Stimulated activated CD8-positive, alpha-beta memory T cell treated with anti-CD3 and anti-CD28 coated beads, Interleukin-7, amount 100 ng/mL, for 4 hours (primary cell): ENCODE measurements around the gene PAEP.

Experiments
- DNase-seq, 2 donors: peaks; one replicate each; pipeline ENCODE4 v3.0.0-alpha.2; 2020; ENCODE audit warnings: low read depth in 2 of 2

PAEP gene

DNA sequence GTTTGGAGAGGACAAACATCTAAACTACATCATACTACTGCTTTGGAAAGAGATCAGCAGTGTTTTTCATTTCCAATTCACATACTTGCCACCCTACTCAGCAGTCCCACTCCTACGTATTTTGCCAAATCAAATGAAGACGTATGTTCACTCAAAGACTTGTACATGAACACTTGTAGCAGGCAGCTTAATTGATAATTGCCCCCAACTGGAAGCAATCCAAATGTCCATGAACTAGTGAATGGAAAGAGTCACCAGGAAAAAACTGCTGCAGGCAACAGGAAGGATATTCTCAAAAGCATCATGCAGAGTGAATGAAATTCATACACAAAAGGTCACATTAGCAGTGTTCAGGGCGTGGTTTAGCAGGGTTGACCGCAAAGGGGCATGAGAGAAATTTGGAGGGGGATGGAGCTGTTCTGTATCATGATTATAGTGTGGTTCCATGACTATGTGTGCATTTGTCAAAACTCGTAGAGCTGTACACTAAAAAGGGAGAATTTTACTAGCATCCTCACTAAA is 38.8 kb downstream of the PAEP start:
- DNase-seq, result no peak

DNA sequence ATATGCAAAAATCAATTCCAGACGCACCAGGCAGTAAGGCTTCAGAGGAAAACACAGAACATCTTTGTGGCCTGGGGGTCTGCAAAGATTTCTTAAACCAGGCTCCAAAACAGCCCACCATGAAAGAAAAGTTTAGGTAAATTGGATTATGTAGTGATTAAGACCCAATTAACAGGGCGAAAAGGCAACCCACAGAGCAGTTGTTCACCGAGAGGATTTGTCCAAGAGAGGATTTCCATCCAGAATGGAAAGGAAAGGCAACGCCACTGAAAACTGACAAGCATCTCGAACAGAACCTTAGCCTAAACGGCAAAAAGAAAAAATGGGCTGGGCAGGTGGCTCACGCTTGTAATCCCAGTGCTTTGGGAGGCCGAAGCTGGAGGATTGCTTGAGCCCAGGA is 40.4 kb downstream of the PAEP start:
- no peak for DNase-seq

DNA sequence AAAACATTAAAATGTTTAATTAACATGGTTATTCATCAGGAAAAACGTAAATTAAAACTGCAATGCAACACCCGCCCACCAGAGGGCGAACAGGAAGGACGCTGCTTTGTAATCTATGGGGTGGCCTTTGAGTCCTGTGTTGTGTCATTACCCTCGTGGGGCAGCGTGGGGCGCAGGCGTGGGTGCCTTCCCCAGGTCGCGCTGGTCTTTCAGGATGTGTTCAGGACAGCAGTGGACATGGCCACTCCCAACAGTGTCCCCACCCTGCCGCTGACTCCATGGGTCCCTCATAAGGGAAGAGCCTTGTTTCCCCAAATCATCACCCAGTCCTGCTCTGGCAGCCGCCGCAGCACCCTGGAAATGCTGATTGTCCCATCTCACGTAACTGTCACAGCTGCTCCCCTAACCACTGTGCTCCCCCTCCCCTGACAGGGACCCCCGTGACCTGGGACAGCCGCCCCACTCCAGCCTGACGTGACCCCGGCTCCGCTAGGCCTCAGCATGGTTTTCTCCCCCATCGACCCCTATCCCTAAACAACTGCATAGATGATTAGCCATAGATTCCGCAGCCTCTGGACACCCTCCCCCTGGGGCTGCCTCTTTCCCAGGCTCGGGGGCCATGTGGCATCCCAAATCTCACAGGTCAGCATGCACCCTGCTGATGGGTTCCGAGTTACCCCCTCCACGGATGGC is 41.4 kb downstream of the PAEP start:
- peak; percentile 13 to 24 for DNase-seq

DNA sequence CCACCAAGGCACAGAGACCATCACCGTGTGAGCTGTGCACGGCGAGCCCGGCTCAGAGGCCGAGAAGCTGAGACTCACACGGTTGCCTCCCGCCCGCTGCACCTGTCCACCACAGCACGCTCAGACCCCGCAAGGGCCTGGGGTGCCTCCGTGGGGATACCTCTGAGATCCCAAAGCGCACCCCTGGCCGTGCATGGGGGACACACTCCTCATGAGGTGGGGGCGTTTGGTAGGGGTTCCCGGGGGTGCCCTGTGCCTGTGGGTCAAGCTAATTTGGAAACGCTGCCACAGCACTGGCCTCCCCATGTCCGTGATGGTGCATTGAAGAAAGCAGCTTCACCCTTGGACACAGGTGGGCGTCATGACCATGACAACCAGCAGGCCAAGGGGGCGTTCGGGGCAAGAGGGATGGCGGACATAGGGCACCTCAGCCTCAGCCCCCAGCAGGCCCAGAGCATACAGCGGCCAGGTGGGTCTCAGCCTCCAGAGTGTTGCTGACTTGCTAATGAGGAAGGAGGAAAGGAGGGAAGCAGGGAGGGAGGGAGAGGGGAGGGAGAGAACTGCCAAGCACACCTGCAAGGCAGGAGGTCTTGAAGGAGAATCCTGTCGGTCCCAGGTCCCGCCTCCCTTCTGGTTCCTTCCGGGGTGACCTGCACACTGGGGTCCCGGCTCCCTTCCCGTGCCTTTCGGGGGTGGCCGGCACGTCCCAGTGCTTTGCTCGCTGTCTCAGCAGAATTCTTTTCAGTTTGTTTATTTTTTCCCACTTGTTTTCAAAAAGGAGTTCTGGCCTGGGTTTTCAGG is 43.1 kb downstream of the PAEP start:
- DNase-seq, result no peak

DNA sequence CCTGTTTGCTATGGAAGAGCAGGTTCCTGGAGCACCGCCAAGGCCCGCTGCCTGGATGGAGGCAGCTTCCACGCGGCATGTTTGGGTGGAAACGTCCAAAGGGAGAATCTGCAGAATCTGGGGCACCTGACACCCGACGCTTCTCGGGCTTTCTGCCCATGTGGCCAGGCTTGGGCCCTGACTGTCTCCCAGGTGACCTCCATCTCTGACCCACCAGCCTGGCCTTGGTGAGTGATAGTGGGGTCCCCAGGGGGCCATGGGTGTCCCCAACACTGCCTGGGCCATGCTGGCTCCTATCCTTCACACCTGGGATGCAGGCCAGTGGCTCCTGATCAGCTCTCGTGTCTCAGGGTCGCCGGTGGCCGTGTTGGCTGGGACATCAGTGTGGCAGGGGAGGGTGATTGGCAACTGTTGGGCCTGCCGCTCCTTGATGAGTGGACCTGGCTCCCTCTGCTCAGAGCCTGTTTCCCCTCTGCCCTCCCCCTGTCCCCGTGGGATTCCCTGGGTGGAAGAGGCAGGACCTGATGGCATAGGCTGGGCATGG is 43.8 kb downstream of the PAEP start:
- no peak for DNase-seq

DNA sequence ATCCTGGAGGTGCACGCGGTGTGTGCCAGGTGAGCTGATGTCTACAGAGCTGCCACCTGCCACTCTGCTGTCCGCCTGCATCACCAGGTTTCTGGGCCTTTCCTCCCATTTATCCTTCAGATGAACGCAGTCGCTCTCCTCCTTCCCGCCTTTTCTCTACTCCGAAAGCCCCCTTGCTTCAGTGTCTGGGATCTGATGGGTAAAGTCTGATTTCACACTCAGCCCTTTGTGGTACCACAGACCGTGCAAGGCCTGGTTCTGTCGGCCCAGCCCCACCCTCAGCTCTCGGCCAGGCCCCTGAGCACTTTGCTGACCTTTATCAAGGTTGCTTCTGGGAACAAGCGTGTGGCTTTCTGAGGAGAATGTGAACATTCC is 45.3 kb downstream of the PAEP start:
- no peak for DNase-seq

DNA sequence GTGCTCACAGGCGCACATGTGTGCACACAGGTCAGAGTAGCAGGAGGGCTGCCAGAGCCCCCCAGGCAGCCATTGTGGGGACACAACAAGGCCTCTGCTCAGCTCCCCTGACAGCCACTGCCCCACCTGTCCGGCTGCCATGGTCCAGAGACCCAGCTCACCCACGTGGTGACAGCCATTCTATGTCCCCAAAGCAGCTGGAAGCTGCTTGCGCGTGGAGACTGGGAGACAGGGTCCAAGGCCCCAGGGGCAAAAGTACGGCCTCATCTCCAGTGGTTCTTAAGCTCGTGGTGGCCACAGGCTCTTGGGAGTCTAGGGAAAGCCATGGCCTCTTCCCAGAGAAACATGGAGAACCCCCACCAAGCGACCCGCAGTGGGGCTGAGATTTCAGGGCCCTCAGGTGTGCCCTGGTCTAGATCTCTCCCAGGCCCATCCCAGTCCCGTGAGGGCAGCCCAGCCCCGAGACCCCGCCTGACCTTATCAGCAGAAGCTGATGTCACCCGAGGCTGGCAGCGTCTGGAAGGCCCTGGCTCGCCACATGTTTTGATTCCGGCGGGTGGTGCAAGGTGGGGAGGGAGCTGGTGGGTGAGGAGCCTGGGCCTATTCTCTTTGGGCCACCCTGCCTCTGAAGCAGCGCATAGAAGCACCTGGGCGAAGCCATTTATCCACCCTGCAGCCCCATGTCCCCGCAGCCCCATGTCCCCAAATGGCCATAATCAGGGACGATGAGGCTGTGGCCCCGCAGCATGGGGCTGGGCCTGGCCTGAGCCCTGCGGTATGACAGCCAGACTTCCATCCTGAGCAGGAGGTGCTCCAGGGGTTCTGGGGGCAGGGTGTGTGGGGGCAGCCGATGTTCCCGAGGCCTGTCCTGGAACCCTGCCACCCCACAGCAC is 46.1 kb downstream of the PAEP start:
- no peak for DNase-seq

DNA sequence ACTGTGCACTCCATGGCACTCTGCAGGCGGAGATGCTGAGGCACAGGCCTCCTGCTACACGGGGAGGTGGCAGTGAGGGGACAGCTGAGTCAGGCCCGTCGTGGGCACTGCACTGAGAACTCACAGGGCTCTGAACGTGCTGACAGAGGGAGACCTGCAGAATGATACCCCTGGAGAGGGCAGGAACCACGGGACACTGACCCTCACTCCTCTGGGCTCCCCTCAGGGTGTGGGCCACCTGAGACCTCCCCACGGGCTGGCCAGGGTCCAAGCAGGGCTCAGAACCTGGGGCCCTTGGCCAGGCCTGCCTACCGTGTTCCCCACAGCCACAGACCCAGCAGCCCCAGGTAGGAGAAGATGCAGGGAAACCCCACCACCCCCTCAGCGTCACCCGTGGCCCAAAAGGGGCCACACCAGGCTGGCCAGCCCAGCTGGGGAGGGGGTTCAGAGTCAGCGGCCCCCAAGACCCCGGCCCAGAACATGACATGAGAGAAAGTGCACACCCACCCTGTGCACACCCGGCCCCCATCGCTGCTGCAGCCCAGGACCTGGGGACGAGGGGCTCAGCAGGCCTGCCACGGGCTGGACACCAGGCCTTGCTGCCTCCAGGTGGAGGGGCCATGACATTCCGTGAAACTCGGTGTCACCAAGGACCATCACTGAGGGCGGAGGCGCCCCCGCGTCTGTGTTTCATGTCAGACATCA is 46.9 kb downstream of the PAEP start:
- DNase-seq, result no peak

DNA sequence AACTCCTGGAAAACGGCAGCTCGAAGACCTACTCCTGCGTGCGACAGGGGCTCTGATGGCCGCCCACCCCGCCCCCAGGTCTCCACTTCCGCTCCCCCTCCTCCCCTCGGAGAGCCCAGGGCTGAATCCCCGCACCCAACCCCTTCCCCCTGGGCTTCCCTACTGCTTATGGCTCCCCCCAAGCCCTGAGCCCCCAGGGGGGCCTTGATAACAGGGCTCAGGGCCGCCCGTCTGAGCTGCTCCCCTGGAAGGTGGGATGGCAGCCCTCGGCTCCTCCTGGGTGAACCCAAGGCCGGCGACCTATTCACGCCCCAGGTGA is 47.4 kb downstream of the PAEP start:
- DNase-seq, result no peak

DNA sequence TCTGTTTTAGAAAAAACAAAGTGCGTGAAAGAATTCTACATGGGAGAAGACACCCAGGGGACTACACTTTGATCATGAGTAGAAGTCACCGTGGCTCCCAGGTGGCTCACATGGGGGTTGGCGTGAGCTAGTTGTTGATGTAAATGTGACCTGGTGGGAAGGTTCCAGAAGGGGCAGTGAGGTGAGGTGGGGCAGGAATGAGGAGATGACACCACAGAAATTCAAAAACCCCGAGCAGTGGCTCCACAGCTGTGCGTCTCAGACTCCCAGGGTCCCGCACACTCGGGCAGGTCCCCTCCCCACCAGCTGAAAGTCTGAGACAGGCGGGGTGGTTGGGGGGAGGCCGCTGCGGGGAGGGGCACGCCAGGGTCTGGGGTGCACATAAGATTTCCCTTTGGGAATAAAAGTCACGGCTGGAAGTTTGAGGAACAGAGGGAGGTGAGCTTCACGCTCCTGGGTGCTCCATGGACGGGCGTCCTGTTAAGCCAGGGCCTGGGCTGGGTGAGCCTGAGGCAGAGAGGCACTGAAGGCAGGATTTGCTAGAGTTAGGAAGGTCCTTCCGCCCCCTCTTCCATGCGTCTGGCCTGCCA is 47.9 kb downstream of the PAEP start:
- DNase-seq, result no peak

DNA sequence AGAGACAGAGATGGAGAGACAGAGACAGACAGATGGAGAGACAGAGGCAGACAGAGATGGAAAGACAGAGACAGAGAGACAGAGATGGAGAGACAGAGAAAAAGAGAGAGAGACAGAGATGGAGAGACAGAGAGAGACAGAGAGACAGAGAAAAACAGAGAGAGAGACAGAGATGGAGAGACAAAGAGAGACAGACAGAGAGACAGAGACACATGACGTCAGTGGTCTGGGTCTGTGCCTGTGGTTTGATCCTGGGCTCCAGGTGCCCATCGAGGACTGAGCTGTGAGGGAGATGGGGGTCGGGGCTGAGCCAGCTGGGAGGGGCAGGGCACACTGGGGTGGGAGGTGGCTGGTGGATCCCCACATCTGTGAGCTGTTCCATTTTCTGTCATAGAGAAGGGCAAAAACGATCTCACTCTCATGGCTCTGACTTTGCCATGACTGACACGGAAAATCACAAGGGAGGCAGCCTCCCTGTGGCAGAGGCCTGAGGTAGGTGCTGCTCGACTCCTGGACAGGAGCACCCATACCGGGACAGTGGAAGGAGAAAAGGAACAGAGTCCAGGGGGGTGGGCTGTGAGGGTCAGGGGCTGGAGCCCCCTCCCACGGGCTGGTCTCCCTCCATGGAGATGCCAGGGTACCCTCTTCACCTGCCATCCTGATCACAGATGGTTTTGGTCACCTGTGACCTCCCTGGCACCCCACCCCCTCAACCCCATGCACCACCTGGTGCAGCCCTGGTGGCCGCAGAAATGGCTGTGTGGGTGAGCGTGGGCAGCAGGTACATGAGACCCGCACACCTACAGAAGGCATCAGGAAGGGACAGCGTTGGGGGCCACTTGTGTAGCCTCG is 49.0 kb downstream of the PAEP start:
- no peak for DNase-seq

DNA sequence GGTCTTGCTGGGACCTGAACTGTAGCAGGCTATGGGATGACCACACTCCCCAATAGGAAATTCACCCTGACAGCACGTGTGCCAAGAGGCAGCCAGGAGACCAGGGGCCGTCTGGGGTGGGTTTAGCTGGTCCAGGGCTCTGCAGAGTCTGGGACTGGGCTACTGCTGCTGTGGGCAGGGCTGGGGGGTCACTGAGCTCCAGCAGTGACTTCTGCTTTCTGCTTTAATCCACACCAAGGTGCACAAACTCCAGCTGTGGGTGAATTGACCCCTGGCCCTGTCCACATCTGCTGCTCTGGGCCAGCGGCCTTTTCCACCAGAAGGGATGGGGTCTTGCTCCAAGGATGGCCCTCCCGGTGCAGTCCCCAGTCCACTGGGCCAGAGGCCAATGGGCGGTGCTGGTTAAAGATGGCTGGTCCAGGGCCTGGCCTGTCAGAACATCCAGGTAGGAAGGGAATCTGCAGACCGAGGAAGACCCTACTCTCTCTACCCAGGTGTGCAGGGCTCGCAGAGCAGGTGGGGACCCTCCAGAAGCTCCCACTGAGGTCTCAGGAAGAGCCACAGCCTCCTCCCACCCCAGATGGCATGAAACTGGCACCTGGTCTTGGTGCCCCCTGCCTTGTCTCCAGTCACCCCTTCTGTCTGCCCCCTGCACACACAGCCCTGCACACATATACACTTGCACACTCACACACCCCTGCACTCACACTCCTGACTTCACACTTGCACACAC is 49.8 kb downstream of the PAEP start:
- DNase-seq, result no peak

DNA sequence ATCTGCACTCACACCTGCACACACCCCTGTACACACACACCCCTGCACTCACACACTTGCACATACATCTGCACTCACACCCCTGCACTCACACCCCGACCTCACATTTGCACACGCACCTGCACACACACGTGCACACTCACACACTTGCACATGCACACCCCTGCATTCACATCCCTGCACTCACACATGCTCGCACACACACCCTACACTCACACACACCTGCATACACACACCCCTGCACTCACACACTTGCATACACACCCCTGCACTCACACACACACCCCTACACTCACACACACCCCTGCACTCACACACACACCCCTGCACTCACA is 50.3 kb downstream of the PAEP start:
- DNase-seq, result no peak

DNA sequence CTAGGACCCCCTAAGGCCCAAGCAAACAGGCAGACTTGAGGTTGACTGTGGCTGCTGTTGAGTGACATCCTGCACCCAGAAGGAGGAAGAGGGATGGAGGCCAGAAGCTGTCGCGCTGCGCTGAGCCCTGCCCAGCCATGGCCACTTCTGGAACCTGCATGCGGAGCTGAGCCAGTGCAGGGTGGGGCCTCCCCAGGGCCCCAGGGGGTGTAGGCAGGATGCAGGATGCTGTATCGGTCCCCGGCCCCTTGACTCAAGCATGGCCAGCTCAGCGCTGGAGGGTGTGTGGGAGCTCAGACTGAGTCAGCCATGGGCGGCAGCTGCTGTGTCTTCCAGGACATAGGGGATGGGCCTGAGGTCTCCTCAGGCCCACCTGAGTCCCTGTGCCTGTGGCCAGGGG is 50.9 kb downstream of the PAEP start:
- DNase-seq, result no peak

DNA sequence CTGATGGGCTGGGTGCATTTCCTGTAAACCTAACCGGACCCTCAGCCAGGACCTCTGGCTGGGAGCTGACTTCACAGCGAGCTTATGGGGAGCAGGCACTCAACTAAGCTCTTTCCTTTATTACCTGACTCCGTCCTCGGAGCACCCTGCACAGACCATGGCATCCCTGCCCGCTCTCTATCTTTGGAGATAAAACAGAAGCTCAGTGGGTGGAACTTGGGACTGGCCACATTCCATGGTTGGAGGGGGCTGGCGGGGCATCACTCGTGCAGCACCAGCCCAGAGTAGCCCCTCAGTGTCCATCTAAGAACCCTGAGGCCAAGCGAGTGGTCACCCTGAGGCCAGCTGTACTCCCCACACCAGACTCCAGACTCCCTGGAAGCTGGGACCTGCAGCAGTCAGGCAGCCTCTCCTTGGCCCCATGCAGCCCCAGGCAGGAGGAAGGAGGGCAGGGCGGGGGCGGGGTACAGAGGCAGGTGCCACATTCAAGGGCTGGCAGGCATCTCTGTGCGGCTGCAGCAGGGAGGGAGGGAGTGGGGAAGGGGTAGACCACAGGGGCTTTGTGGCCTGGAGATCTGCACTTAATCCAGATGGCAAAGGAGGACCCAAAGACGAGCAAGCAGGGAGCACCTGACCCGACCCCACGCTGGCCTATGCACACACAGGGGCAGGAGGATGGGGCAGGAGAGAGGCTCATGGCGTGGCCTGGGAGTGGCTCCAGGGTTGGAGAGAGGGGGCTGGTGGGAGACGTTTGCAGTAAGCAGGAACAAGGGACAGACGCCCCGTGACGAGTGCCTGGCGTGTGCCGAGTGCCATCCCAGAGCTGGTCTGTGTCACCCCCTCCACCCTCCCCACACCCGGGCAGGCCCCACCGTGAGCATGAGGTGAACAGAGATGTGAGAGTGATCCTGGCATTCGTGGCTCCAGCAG is 51.7 kb downstream of the PAEP start:
- no peak for DNase-seq

DNA sequence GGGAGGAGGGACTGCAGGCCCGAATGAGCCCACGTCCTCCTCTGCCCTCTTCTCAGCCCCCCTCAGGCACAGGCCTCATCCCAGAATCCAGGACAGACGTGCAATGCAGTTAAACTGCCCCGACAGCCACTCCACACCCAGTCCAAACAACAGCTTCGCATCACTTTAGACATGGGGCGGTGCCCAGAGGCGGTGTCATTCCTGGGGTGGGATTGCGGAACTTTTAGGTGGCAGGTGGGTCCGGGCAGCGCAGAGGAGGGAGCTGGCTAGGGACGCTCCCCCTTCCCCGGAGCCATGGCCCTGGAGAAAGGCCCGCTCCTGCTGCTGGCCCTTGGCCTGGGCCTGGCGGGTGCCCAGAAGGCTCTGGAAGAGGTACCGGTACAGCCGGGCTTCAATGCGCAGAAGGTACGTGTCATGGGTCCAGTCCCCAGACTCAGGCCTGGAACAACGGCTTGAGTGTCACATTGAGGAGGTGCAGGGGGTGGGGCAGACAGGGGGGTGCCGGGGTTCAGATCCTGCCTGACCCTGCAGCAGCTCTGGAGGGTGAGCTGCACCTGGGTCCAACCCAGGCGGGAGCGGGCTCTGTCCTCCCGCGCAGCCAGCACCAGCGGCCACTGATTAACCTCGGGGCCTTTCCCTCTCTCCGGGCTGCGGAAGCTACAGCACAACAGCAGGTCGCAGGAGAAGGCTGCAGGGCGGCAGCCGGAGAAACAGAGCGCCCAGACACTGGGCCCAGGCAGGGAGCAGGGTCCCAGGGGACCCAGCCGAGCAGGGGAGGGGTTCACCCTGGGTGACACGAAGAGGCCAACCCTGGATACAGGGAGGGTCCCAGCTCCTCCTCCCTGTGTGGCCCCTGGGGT is 52.6 kb downstream of the PAEP start:
- DNase-seq, result no peak

DNA sequence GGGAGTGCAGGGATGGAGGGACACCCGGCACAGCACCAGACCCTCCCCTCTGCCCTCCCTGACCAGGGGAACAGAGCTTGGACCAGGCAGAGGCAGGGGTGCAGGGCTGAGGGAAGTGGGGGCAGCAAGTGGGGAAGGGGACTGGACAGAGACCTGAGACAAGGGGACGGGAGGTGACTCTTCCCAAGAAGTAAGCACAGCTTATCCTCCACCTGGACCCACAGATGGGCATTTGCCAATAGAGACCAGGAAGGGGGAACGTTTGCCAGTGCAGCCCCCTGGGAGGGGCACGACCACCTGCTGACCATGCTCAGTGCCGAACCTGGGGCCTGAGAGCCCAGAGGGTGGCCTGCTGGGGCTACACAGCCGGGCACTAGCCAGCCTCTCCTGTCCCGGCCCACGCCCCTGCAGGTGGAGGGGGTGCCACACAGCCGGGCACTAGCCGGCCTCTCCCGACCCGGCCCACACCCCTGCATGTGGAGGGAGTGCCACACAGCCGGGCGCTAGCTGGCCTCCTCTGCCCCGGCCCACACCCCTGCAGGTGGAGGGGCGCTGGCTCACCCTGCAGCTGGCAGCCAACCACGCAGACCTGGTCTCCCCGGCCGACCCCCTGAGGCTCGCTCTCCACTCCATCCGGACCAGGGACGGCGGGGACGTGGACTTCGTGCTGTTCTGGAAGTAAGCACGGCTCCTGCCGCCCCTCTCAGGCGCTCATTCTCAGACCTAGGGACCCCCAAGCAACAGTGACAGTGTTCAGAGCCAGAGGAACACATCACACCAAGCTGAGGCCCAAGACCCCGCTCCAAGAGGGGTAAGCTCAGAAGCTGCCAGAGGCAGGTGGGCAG is 53.5 kb downstream of the PAEP start:
- no peak for DNase-seq
